UCSD-AML1 (cell line): ENCODE data around the gene CRAMP1.
"Not testable (repeated sequence)": the region's sequence is repeated elsewhere in the genome, so short reads cannot be mapped to it uniquely, and the experiment has no call there.

ENCODE experiments used
- DNase-seq: peaks from one replicate; lab custom pipeline; 2025; ENCODE audit not compliant: unreplicated experiment; lab: John Stamatoyannopoulos, UW

CRAMP1 gene

GRCh38 chr16:1612320-1613111, at the start of gene CRAMP1:
CRAMP1 (plus strand) TSS chr16:1612360; CDS start chr16:1614640, 2,280 bp downstream.
- DNase-seq, result no peak

GRCh38 chr16:1563786-1564185, 48.4 kb upstream of the CRAMP1 start:
- DNase-seq, result no peak

- DNase-seq, result peak; percentile 33
Observed at GRCh38 chr16:1564325-1564724, 47.8 kb upstream of the CRAMP1 start.

GRCh38 chr16:1565083-1565805, 46.9 kb upstream of the CRAMP1 start:
- no peak for DNase-seq

GRCh38 chr16:1567988-1568387, 44.2 kb upstream of the CRAMP1 start:
- no peak for DNase-seq

- DNase-seq, result no peak
Observed at GRCh38 chr16:1571012-1571671, 41.0 kb upstream of the CRAMP1 start.

GRCh38 chr16:1572673-1573072, 39.5 kb upstream of the CRAMP1 start:
- no peak for DNase-seq

- DNase-seq, result no peak
Observed at GRCh38 chr16:1573301-1573700, 38.9 kb upstream of the CRAMP1 start.

- no peak for DNase-seq
Observed at GRCh38 chr16:1575578-1575977, 36.6 kb upstream of the CRAMP1 start.

GRCh38 chr16:1579214-1579613, 32.9 kb upstream of the CRAMP1 start:
- DNase-seq, result peak; percentile 48

- DNase-seq, result peak; percentile 31
Observed at GRCh38 chr16:1580256-1580655, 31.9 kb upstream of the CRAMP1 start.

- no peak for DNase-seq
Observed at GRCh38 chr16:1580956-1581355, 31.2 kb upstream of the CRAMP1 start.

GRCh38 chr16:1581804-1582203, 30.4 kb upstream of the CRAMP1 start:
- no peak for DNase-seq

GRCh38 chr16:1583180-1583579, 29.0 kb upstream of the CRAMP1 start:
- no peak for DNase-seq

GRCh38 chr16:1584926-1585484, 27.2 kb upstream of the CRAMP1 start:
- DNase-seq, result no peak

- DNase-seq, result no peak
Observed at GRCh38 chr16:1590366-1590765, 21.8 kb upstream of the CRAMP1 start.

GRCh38 chr16:1590930-1591705, 21.0 kb upstream of the CRAMP1 start:
- no peak for DNase-seq

GRCh38 chr16:1592446-1592845, 19.7 kb upstream of the CRAMP1 start:
- DNase-seq, result no peak

GRCh38 chr16:1595511-1595910, 16.6 kb upstream of the CRAMP1 start:
- not testable (repeated sequence) for DNase-seq

- DNase-seq, result no peak
Observed at GRCh38 chr16:1596516-1596915, 15.6 kb upstream of the CRAMP1 start.

- DNase-seq, result no peak
Observed at GRCh38 chr16:1597154-1597553, 15.0 kb upstream of the CRAMP1 start.
